Esophagus squamous epithelium (tissue), 4 donors: ENCODE results near the gene CHD2.

Experiments used
- POLR2A ChIP-seq, 4 donors: fragments of 450-650 bp; IDR thresholded peaks; one replicate each; pipeline ENCODE4 v1.6.1; 2017; ENCODE audit warnings: antibody characterized with exemption in 4 of 4, mild to moderate bottlenecking in 4 of 4, moderate library complexity in 3 of 4
- TF ChIP-seq, protein P1 (sequence below), 6 experiments: fragments of 450-650 bp in 4 of 6; fragments of 200-600 bp in 2 of 6; sonication (generic) in 2 of 6; IDR thresholded peaks; one replicate each; pipeline ENCODE4 v1.5.1; 2016 to 2019; ENCODE audit warnings: antibody characterized with exemption in 6 of 6, mild to moderate bottlenecking in 4 of 6, moderate library complexity in 4 of 6

DNA sequence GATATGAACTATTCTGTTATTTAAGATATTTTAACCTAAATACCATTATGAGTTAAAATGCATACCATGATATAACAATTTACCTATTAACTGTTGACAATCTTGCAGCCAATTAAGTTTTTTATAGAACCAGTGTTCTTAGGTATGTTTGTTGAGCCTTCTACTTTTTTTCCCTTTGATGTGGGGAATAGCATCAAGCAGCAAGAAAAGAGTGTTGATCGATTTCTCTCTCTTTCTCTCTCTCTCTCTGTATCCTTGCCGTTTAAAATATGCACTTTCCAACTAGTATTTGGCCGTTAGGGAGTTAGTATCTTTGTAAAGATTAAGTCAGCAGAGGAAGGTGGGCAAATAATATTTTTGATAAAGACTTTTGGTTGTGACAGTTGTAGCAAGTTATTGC is 5.9 kb downstream of the CHD2 start:
- TF ChIP-seq, protein P1, sequence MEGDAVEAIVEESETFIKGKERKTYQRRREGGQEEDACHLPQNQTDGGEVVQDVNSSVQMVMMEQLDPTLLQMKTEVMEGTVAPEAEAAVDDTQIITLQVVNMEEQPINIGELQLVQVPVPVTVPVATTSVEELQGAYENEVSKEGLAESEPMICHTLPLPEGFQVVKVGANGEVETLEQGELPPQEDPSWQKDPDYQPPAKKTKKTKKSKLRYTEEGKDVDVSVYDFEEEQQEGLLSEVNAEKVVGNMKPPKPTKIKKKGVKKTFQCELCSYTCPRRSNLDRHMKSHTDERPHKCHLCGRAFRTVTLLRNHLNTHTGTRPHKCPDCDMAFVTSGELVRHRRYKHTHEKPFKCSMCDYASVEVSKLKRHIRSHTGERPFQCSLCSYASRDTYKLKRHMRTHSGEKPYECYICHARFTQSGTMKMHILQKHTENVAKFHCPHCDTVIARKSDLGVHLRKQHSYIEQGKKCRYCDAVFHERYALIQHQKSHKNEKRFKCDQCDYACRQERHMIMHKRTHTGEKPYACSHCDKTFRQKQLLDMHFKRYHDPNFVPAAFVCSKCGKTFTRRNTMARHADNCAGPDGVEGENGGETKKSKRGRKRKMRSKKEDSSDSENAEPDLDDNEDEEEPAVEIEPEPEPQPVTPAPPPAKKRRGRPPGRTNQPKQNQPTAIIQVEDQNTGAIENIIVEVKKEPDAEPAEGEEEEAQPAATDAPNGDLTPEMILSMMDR (IDR thresholded peaks at IDR 0.05): no peak
- no peak for TF ChIP-seq POLR2A (IDR thresholded peaks at IDR 0.05)
